Midbrain (tissue), 1 donor: ENCODE data around the gene CIC.
"Not testable (repeated sequence)": the region's sequence is repeated elsewhere in the genome, so short reads cannot be mapped to it uniquely, and the experiment has no call there.

Source experiments
- DNase-seq: peaks from one replicate; lab custom pipeline; 2025; lab: John Stamatoyannopoulos, UW

Gene CIC

DNA sequence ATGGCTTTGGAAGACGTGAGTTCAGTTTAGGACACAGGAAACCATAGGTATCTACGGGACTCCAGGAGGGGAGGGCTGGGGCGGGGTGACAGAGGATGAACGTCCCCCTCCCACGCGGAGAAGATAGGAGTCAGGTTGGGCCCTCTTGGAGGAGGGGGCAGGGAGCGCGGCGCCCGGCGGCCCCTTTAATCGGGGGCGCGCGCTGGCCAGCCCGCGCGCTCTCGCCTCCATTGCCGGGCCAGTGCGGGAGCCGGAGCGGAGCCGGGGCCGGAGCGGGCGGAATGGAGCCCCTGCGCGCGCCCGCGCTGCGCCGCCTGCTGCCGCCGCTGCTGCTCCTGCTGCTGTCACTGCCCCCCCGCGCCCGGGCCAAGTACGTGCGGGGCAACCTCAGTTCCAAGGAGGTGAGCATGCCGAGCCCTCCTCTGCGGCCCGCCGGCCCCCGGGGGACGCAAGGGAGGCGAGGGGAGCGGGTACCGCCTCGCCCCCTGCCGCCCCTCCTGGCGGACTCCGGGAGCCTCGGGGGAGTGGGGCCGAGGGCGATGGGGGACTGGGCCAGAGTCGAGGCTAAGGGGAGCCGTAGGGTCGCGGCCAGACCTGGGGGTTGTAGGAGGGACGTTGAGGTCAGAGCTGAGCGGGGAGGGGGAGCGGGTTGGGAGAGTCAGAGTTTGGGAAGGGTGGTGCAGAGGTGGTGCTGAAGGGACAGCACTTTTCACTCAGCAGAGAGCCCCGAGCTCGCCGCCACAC is 44.2 kb downstream of the CIC start, which contains the start of gene TMEM145:
TSS of gene TMEM145 (plus strand) at position 214 of the 744 bp plus-strand sequence. CDS start at position 282, 68 bp downstream.
- DNase-seq: peak; percentile 68

DNA sequence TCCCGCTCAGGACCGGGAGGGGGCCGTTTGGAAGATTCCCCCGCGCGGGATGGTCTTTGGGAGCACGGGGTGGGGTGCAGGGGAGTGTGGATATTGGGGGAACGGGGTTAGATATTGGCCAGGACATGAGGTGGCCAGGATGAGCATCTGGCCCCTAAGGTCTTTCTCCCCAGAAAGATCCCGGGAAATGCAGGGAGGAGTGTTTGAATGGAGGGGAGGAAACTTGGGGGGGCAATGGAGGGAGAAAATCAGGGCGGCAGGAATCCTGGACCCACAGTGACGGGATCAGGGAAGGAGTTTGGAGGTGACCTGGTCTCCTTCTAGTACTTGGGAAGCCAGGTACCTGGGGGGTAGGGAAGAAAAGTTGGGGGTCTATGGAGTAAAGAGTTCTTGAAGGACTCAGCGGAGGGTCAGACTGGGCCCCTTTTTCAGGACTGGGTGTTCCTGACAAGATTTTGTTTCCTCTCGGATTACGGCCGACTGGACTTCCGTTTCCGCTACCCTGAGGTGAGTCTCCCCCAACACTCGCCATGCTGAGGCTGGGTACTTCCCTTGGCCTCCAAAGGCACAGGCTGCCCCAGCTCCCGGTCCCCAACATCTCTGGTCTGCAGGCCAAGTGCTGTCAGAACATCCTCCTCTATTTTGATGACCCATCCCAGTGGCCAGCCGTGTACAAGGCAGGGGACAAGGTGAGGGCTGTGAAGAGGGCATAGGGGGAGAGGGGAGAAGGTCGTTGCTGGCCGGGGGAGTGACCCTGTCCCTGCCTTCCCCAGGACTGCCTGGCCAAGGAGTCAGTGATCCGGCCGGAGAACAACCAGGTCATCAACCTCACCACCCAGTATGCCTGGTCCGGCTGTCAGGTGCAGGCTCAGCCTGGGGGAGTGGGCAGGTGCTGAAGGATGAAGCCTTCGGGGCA is 45.0 kb downstream of the CIC start:
- no peak for DNase-seq

DNA sequence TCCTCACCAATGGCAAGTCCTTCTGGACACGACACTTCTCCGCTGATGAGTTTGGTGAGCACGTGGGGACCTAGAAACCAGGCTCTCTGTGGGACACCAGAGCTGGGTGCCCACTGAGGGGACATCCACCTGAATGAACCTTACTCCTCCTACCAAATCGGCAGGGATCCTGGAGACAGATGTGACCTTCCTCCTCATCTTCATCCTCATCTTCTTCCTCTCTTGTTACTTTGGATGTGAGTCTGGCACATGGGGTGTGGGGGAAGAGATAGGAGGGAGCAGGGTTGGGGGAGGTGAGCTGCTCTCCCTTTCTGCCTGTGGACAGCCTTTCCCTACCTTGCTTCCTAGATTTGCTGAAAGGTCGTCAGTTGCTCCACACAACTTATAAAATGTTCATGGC is 46.0 kb downstream of the CIC start:
- DNase-seq: no peak

DNA sequence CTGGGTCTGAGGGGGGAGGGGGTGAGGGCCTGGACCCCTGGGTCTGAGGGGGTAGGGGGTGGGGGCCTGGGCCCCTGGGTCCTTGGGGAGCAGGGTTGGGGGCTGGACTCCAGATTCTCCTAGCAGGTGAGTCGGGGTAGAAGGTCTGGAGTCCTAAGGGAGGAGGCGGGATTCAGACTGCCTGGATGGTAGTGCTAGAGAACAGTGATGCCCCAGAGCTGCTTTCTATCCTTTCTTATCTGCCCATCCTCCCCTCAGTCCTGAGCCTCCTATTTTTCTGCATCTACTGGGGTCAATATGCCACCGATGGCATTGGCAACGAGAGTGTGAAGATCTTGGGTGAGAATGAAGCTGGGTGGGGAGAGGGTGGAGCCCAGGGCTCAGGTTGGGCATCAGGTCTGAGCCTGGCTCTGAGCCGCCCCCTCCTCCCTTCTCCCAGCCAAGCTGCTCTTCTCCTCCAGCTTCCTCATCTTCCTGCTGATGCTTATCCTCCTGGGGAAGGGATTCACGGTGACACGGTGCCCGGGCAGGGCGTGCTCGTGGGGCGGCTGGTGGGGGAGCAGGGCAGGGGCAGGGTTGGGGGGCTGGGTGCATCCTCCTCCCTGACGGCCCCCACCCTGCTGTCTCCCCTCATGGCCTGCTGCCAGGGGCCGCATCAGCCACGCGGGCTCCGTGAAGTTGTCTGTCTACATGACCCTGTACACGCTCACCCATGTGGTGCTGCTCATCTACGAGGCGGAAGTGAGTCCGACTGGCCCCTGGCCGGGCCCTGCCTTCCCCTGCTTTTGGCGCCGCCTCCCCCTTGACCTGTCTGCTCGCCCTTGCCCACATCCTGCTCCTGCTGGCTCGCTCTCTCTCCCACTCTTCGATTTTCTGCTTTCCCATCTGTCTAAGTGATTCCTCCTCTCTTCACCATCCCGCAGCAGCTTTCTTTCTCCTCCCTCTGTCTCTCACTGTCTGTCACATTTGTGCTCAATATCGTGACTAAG is 47.5 kb downstream of the CIC start:
- no peak for DNase-seq

GRCh38 chr19:42317535-42317934 is 48.5 kb downstream of the CIC start:
- DNase-seq: no peak

DNA sequence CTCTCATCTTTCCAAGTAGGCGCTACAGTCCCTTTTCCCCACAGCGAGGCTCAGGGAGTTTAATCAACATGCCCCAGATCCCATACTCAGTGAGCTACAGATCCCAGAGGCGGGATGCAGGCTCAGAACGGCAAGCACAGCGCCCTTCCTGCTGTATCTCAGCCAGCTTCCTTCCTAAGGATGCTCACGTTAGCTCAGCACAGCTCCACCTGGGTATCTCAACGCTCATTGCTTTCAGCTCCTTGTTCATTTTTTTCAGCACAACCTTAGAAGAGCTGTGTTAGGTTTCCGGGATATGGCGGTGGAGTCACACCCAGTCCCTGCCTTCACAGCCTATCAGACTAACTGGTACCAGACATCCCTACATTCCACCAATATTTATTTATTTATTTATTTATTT is 53.3 kb downstream of the CIC start:
- no peak for DNase-seq

DNA sequence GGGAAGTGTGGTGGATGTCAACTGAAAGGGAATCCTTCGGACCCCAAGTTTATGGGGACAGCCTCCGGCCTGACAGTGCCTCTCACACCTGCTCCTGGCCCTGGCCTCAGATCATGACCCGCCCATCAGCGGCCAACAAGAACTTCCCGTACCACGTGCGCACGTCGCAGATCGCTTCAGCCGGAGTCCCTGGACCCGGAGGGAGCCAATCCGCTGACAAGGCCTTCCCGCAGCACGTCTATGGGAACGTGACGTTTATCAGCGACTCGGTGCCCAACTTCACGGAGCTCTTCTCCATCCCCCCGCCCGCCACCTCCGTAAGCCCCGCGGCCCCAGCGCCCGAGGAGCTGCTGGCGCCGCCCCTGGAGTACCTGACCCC is 54.4 kb downstream of the CIC start:
- DNase-seq: no peak

DNA sequence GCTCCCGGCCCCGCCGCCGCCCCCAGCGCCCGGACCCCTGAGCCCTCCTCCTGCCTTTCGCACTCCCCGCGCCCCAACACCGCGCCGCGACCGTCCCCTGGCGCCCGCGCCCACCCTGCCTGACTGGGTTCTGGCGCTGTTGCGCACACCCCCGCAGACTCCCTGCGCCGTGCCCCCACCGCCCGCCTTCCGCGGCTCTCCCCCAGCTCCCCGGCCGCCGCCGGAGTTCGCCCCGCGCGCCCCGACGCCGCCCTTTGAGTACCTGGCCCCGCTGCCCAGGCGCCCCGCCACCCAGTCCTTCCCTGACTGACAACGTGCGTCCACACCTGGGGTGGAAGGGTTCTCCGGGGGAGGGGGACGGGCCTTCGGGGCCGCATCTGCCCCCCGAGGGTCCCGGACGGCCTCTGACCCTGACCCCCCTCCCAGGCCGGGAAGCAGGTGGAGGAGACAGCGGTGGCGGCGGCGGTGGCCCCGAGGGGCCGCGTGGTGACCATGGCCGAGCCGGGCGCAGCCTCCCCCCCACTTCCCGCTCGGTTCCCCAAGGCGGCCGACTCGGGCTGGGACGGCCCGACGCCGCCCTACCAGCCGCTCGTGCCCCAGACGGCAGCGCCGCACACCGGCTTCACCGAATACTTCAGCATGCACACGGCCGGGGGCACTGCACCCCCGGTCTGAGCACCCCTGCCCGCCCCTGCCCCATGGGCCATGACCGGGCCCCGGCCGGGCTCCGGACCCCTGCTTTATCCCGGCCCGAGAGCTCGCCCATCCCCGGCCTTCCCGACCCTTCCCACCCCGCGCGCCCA is 55.0 kb downstream of the CIC start:
- DNase-seq: no peak

- DNase-seq: no peak
These were observed 55.7 kb downstream of the CIC start for GRCh38 chr19:42324655-42325307.

DNA sequence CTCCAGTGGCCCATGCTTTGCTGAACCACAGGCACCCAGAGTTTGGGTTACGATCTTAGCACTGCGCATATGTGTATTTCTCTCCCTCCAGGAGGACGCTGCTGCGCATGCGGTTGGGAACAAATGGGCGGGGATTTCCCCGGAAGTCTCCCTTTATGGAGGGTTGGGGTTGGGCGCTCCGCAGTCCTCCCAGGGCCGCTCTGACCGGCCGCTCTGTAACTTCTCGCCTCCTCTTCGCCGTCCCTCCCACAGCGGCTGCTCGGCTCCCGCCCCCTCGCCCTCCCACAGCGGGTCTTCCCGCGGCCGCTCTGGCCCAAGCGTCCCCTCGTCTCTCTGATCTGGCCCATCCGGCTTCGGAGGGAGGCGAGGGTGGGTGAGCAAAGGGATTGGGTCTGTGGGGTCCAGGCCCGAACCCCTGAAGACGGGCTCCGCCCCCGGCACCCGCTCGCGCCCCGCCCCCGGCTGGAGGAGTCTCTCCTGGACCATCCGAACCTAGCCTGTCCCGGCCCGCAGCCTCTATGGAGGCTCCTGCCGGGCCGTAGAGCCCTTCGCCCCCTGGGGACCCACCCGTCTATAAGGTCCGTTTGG is 56.4 kb downstream of the CIC start, which contains the start of gene MEGF8:
TSS of gene MEGF8 (plus strand) at position 328 of the 588 bp plus-strand sequence. CDS start 609 bp downstream, outside the sequence.
- DNase-seq: peak; percentile 99

DNA sequence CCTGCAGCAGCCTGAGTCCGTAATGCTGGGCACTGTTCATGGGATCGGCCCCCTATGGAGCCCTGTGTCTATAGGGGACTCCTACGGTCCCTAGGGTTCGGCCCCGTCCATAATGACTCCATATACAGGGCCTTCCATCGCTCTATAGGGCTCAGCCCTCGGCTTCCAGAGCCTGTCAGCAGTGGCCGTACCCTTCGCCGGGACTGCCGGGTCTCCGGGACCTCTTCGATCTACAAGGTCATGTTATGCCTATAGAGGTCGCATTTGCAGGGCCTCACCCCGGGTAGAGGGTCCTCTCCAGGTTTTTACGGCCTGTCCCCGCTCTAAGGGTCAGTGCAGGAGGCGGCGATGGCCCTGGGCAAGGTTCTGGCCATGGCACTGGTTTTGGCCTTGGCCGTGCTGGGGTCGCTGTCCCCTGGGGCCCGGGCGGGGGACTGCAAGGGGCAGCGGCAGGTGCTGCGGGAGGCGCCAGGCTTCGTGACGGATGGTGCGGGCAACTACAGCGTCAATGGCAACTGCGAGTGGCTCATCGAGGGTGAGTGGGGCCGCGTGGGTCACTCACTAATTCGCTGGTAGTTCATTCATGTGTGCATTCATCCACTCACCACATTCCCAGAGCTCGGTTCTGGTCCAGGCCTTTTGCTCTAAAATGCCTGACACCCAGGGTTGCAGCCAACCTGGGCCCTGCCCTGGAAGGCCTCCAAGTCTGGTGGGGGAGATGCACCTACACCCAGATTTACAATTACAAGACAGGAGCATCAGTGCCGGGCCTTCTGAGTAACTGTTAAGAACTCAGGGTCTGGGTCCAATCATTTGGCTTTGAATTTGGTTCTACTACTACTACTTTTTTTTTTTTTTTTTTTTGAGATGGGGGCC is 57.1 kb downstream of the CIC start:
- DNase-seq: no peak

- no peak for DNase-seq
These were observed 57.9 kb downstream of the CIC start for GRCh38 chr19:42326969-42327368.

- no peak for DNase-seq
These were observed 58.3 kb downstream of the CIC start for GRCh38 chr19:42327381-42327780.

DNA sequence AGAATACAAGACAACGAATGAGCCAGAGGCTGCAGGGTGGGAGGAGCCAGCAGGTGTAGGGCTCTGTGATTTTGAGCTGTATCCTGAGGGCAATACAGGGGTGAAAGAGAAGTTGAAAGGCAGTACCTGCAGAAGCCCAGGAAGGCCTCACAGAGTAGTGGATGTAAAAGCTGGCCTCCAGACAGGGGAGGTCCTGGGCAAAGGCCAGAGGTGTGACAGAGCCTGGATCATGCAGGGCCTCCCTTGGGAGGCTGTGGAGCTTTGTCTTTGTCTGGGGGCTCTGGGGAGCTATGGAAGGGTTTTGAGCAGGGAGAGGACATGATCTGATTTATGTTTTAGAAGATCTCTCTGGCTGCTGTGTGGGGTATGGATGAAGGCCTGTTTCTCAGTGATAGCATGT is 59.1 kb downstream of the CIC start:
- no peak for DNase-seq

DNA sequence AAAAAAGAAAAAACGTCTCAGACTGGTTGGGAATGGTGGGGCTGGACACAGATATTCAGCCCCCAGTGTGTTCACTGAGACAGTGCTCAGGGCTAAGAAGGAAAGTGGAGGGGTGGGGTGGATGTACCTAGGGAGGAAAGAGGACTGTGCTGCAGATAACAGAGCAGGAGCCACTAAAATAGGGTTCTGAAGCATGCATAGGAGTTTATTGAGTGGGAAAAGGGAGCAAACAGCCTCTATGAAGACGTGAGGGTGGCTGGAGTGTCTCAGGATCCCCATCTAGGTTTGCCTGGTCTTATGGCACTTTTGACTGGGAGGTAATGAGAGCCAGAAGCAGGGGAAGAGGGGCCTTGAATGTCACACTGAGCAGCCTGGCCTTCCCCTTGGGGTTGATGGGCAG is 59.8 kb downstream of the CIC start:
- no peak for DNase-seq

DNA sequence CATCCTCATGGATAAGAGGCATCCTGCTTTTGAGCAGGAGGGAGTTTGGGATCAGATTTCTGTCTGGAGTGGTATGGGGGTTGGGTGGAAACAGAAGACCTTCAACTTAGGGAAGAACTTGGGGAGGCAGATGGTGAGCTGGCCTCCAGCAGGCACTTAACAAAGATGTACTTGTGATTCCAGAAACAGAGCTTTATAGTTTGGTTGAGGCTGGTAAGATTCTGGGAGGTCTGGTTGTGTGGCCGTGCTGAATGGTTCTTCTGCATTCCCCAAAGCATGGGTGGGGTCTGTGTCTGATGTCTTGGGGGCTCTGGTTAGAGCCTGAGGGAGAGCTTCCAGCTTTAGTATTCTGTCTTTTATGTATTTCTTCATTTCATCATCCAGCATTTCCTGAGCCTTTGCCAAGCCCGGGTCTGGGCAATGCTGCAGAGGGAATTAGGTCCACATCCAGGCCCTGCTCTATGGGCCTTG is 61.2 kb downstream of the CIC start:
- DNase-seq: no peak

- not testable (repeated sequence) for DNase-seq
These were observed 62.3 kb downstream of the CIC start for GRCh38 chr19:42331333-42331732.

DNA sequence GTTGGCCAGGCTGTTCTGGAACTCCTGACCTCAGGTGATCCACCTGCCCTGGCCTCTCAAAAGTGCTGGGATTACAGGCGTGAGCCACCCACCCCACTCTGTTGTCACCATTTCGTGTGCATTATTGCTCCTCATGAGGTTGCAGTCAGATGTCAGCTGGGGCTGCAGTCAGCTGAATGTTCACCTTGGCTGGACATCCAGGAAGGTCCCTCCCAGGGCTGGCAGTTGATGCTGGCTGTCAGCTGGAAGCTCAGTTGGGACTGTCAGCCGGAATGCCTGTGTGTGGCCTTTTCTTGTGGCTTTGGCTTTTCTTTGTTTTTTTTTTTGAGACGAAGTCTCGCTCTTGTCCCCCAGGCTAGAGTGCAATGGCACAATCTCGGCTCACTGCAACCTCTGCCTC is 63.0 kb downstream of the CIC start:
- no peak for DNase-seq

DNA sequence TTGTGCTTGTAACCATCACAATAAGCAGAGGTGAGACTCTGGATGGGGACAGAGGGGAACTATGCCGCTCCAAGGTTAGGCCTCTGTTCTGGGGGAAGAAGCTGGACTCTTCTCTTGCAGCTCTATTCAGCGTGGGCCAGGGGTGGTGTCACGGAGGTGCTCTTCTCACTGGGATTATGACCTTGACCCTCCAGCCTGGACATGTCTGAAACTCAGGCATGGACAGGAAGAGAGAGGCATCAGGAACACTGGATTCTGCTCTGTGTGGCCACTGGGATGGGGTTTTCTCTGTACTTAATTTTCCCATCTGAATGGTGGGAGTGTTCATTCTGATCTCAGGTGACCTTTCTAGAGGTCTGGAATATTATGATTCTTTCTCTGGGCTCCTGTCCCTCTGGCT is 64.0 kb downstream of the CIC start:
- DNase-seq: no peak
